ENCODE results near the gene SLC25A45.

SLC25A45 gene

GRCh38 chr11:65384301-65384889 is 1.9 kb upstream of the SLC25A45 start:
- peak; percentile 16 for DNase-seq

GRCh38 chr11:65383778-65384177 is 1.3 kb upstream of the SLC25A45 start:
- DNase-seq = no peak

GRCh38 chr11:65382804-65383368 is 440 bp upstream of the SLC25A45 start:
- DNase-seq = no peak

GRCh38 chr11:65381716-65382032 is 772 bp downstream of the SLC25A45 start:
- peak; percentile 72 for DNase-seq

GRCh38 chr11:65380460-65381119 is 1.9 kb downstream of the SLC25A45 start:
- DNase-seq = no peak

- DNase-seq = no peak
Observed at GRCh38 chr11:65379698-65380459, 2.6 kb downstream of the SLC25A45 start.

GRCh38 chr11:65378928-65379638 is 3.4 kb downstream of the SLC25A45 start:
- DNase-seq = no peak

- no peak for DNase-seq
Observed at GRCh38 chr11:65378208-65378927, 4.1 kb downstream of the SLC25A45 start.

GRCh38 chr11:65377777-65378176 is 4.7 kb downstream of the SLC25A45 start:
- DNase-seq = no peak

GRCh38 chr11:65377036-65377435 is 5.4 kb downstream of the SLC25A45 start:
- DNase-seq = no peak

- no peak for DNase-seq
Observed at GRCh38 chr11:65376138-65376713, 6.2 kb downstream of the SLC25A45 start.

- no peak for DNase-seq
Observed at GRCh38 chr11:65375012-65375411, 7.4 kb downstream of the SLC25A45 start.

- no peak for DNase-seq
Observed at GRCh38 chr11:65373839-65374580, 8.4 kb downstream of the SLC25A45 start.

- no peak for DNase-seq
Observed at GRCh38 chr11:65370659-65371049, 11.8 kb downstream of the SLC25A45 start.

GRCh38 chr11:65366340-65366773 is 16.1 kb downstream of the SLC25A45 start:
- peak; percentile 72 for DNase-seq

GRCh38 chr11:65363770-65364169 is 18.7 kb downstream of the SLC25A45 start:
- DNase-seq = no peak

GRCh38 chr11:65362966-65363365 is 19.5 kb downstream of the SLC25A45 start:
- DNase-seq = no peak

GRCh38 chr11:65362320-65362931 is 20.0 kb downstream of the SLC25A45 start:
- DNase-seq = peak; percentile 54

GRCh38 chr11:65357856-65358356 is 24.5 kb downstream of the SLC25A45 start:
- DNase-seq = no peak

GRCh38 chr11:65356394-65356972 is 26.0 kb downstream of the SLC25A45 start:
- no peak for DNase-seq

Data from activated CD4-positive, alpha-beta T cell treated with anti-CD3 and anti-CD28 coated beads, Interleukin-10, Interleukin-2, amounts not matched to agents 100 ng/mL and 50 ng/mL, durations not matched to agents 16 hours and 8 hours (primary cell).